HG03378 (cell line): Measurements from ENCODE around the gene PRSS2.
A peak's percentile ranks its signal among the peaks of the same experiment; 100 is the strongest.
"Not testable (repeated sequence)": the region's sequence is repeated elsewhere in the genome, so short reads cannot be mapped to it uniquely, and the experiment has no call there.

Source experiments
- ATAC-seq: cut with Tn5 transposase; IDR thresholded peaks from one replicate; pipeline ENCODE4 v1.9.1; 2021; ENCODE audit warnings: mild to moderate bottlenecking, moderate library complexity; ENCODE audit not compliant: unreplicated experiment

Gene PRSS2

GRCh38 chr7:142770661-142771352 is at the start of gene PRSS2:
PRSS2 (plus strand) TSS chr7:142770970; CDS start chr7:142770983, 13 bp downstream.
- ATAC-seq: no peak

GRCh38 chr7:142720986-142721385 is 49.8 kb upstream of the PRSS2 start:
- ATAC-seq: no peak

GRCh38 chr7:142722248-142722794 is 48.4 kb upstream of the PRSS2 start:
- no peak for ATAC-seq

- no peak for ATAC-seq
Observed at GRCh38 chr7:142733271-142733670, 37.5 kb upstream of the PRSS2 start.

- ATAC-seq: peak; percentile 85
Observed at GRCh38 chr7:142739923-142740492, 30.8 kb upstream of the PRSS2 start.

GRCh38 chr7:142740786-142741185 is 30.0 kb upstream of the PRSS2 start:
- no peak for ATAC-seq

GRCh38 chr7:142741932-142742331 is 28.8 kb upstream of the PRSS2 start:
- not testable (repeated sequence) for ATAC-seq

GRCh38 chr7:142745091-142745635 is 25.6 kb upstream of the PRSS2 start:
- ATAC-seq: no peak

GRCh38 chr7:142745745-142746144 is 25.0 kb upstream of the PRSS2 start:
- no peak for ATAC-seq

- no peak for ATAC-seq
Observed at GRCh38 chr7:142746264-142746663, 24.5 kb upstream of the PRSS2 start.

- not testable (repeated sequence) for ATAC-seq
Observed at GRCh38 chr7:142748410-142748809, 22.4 kb upstream of the PRSS2 start.

GRCh38 chr7:142749218-142749993 is 21.4 kb upstream of the PRSS2 start, which contains the start of gene PRSS1:
PRSS1 (plus strand) TSS chr7:142749472; CDS start chr7:142749485, 13 bp downstream.
- no peak for ATAC-seq

GRCh38 chr7:142750321-142750938 is 20.3 kb upstream of the PRSS2 start:
- ATAC-seq: no peak

GRCh38 chr7:142751526-142752175 is 19.1 kb upstream of the PRSS2 start:
- not testable (repeated sequence) for ATAC-seq

GRCh38 chr7:142752376-142753225 is 18.2 kb upstream of the PRSS2 start:
- no peak for ATAC-seq

- ATAC-seq: no peak
Observed at GRCh38 chr7:142753366-142753765, 17.4 kb upstream of the PRSS2 start.

GRCh38 chr7:142753925-142754491 is 16.8 kb upstream of the PRSS2 start:
- ATAC-seq: not testable (repeated sequence)

- no peak for ATAC-seq
Observed at GRCh38 chr7:142754681-142755575, 15.8 kb upstream of the PRSS2 start.
